Caco-2 (cell line): ENCODE measurements around the gene C22orf39. TPM values are rescaled to one million over a fixed set of nuclear protein-coding genes. Genes with fewer than 3 reads are reported as not detected.

Experiments used
- BruUV-seq: library from RNA; stranded (reverse); fragments of 400-500 nt; replicated peaks from 2 replicates; lab custom pipeline; 2021; lab: Mats Ljungman, UMichigan
- CTCF ChIA-PET: fragments of 300-600 bp; sonication (Branson Sonifier 250); formaldehyde crosslinking; loops from one replicate; lab custom pipeline; 2022; ENCODE audit warnings: antibody characterized with exemption; lab: Charles Lee
- POLR2A ChIA-PET: fragments of 300-600 bp; sonication (Branson Sonifier 250); formaldehyde crosslinking; loops from one replicate; lab custom pipeline; 2022; ENCODE audit warnings: antibody characterized with exemption; lab: Charles Lee
- DNase-seq, 2 experiments: peaks; one replicate each; pipeline versions ENCODE4 v3.0.0 to v3.0.0-alpha.2; 2020 to 2022
- H3K27me3 ChIP-seq: replicated peaks from 2 replicates; pipeline ENCODE4 v1.6.0; 2011; ENCODE audit warnings: low read length; ENCODE audit not compliant: control insufficient read depth, insufficient read depth
- H3K36me3 ChIP-seq: 2 replicates; pipeline ENCODE4 v1.5.1; 2011; ENCODE audit warnings: low read length; ENCODE audit not compliant: control insufficient read depth, insufficient read depth
- H3K4me1 ChIP-seq: fragments of 250-450 bp; sonication (Bioruptor Pico); 2 replicates; pipeline ENCODE4 v1.5.1; 2020; ENCODE audit warnings: mild to moderate bottlenecking
- H3K4me3 ChIP-seq: 2 replicates; pipeline ENCODE4 v1.5.1; 2011; ENCODE audit warnings: low read depth, mild to moderate bottlenecking, control low read depth, low read length
- H3K9me3 ChIP-seq: fragments of 250-450 bp; sonication (Bioruptor Pico); 2 replicates; pipeline ENCODE4 v1.5.1; 2020; ENCODE audit warnings: mild to moderate bottlenecking, moderate library complexity
- H3K27ac Mint-ChIP-seq: one replicate; pipeline ENCODE4 v1.8.0; 2022; ENCODE audit warnings: mixed read lengths; ENCODE audit not compliant: unreplicated experiment
- H3K27me3 Mint-ChIP-seq: one replicate; pipeline ENCODE4 v1.8.0; 2022; ENCODE audit warnings: mixed read lengths; ENCODE audit not compliant: insufficient read depth, unreplicated experiment
- H3K36me3 Mint-ChIP-seq: one replicate; pipeline ENCODE4 v1.8.0; 2022; ENCODE audit warnings: mild to moderate bottlenecking, mixed read lengths; ENCODE audit not compliant: insufficient read depth, unreplicated experiment
- H3K4me1 Mint-ChIP-seq: one replicate; pipeline ENCODE4 v1.8.0; 2022; ENCODE audit warnings: low read depth, mixed read lengths; ENCODE audit not compliant: unreplicated experiment
- H3K4me3 Mint-ChIP-seq: one replicate; pipeline ENCODE4 v1.8.0; 2022; ENCODE audit warnings: mild to moderate bottlenecking, moderate library complexity, mixed read lengths; ENCODE audit not compliant: unreplicated experiment
- H3K9me3 Mint-ChIP-seq: one replicate; pipeline ENCODE4 v1.8.0; 2022; ENCODE audit warnings: mixed read lengths; ENCODE audit not compliant: unreplicated experiment
- intact Hi-C: fragments of 100-400 bp; cut with micrococcal nuclease; formaldehyde crosslinking; loops from one replicate; pipeline ENCODE4 v1.10.0; 2022; ENCODE audit not compliant: unreplicated experiment
- total RNA-seq: library from RNA; stranded (reverse); gene quantifications from 2 replicates; pipeline ENCODE4 v1.2.3, GENCODE V29; 2022
- TF ChIP-seq, protein P1 (sequence below), 2 experiments: fragments of 200-600 bp in 1 of 2; IDR thresholded peaks; 1 replicate in 1 of 2; 2 replicates in 1 of 2; pipeline versions ENCODE4 v1.5.1 to v1.8.0; 2011 to 2022; ENCODE audit warnings: antibody characterized with exemption in 1 of 2, control low read depth in 1 of 2, inconsistent platforms in 1 of 2, low read depth in 1 of 2, low read length in 1 of 2, mild to moderate bottlenecking in 1 of 2, moderate library complexity in 1 of 2; ENCODE audit not compliant: insufficient read depth in 1 of 2, severe bottlenecking in 1 of 2, unreplicated experiment in 1 of 2

Gene C22orf39
- total RNA-seq, 1 experiment from 2014 or later, result 36.1 TPM

DNA sequence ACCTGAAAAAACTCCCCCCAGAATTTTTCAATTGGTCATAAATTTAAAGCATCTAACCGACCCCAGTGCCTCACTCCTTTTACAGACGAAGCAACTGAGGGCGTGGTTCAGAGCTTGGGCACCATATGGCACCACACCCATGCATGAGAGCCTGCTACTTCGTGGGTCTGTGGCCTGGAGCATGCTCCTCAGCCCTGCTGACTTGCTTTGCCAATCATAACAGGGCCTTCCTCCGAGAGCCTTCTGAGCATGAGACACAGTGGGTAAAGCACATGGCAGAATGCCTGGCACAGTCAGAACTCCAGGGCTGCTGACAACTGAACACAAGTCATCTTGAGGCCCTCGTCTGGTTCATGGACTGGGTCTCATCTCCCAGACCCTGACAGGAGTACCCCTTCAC lies 49.3 kb downstream of the C22orf39 start:
- H3K36me3 ChIP-seq, result no peaks in the 10 kb centered on the region; the same call in none of the 2 replicates
- Mint-ChIP-seq H3K27me3 (no peaks in the 10 kb centered on the region), H3K9me3 (no peaks in the 10 kb centered on the region), H3K27ac (no peak overlapping the region), H3K36me3 (peaks cover 72% of the 10 kb centered on the region), H3K4me1 (no peaks in the 10 kb centered on the region), H3K4me3 (no peak overlapping the region)
- CTCF ChIA-PET, result no interaction called here
- H3K4me3 ChIP-seq, result no peak overlapping the region
- no peaks in the 10 kb centered on the region for H3K4me1 ChIP-seq
- H3K27me3 ChIP-seq, result no peaks in the 10 kb centered on the region
- DNase-seq, result no peak
- intact Hi-C loops, result no loop called here
- POLR2A ChIA-PET, result no interaction called here
- H3K9me3 ChIP-seq, result no peaks in the 10 kb centered on the region
- TF ChIP-seq, protein P1, sequence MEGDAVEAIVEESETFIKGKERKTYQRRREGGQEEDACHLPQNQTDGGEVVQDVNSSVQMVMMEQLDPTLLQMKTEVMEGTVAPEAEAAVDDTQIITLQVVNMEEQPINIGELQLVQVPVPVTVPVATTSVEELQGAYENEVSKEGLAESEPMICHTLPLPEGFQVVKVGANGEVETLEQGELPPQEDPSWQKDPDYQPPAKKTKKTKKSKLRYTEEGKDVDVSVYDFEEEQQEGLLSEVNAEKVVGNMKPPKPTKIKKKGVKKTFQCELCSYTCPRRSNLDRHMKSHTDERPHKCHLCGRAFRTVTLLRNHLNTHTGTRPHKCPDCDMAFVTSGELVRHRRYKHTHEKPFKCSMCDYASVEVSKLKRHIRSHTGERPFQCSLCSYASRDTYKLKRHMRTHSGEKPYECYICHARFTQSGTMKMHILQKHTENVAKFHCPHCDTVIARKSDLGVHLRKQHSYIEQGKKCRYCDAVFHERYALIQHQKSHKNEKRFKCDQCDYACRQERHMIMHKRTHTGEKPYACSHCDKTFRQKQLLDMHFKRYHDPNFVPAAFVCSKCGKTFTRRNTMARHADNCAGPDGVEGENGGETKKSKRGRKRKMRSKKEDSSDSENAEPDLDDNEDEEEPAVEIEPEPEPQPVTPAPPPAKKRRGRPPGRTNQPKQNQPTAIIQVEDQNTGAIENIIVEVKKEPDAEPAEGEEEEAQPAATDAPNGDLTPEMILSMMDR (IDR thresholded peaks at IDR 0.05; ENCODE audit: insufficient read depth in 1 of 2, low read depth in 1 of 2, low read length in 1 of 2, severe bottlenecking in 1 of 2, unreplicated experiment in 1 of 2), result no peak
- no TSS peak for BruUV-seq

GRCh38 chr22:19397734-19398104 lies 49.8 kb downstream of the C22orf39 start:
- TF ChIP-seq, protein P1 (IDR thresholded peaks at IDR 0.05; ENCODE audit: insufficient read depth in 1 of 2, low read depth in 1 of 2, low read length in 1 of 2, severe bottlenecking in 1 of 2, unreplicated experiment in 1 of 2), result no peak
- BruUV-seq, result no TSS peak
- Histone ChIP-seq H3K9me3 (no peaks in the 10 kb centered on the region), H3K36me3 (no peaks in the 10 kb centered on the region; the same call in none of the 2 replicates), H3K27me3 (no peaks in the 10 kb centered on the region), H3K4me3 (no peak overlapping the region), H3K4me1 (no peaks in the 10 kb centered on the region)
- H3K4me3 Mint-ChIP-seq, result no peak overlapping the region
- no peaks in the 10 kb centered on the region for H3K4me1 Mint-ChIP-seq
- no peak overlapping the region for H3K27ac Mint-ChIP-seq
- intact Hi-C loops, result no loop called here
- DNase-seq, result no peak
- ChIA-PET CTCF (no interaction called here), POLR2A (no interaction called here)
- H3K36me3 Mint-ChIP-seq, result peaks cover 76% of the 10 kb centered on the region
- H3K27me3 Mint-ChIP-seq, result no peaks in the 10 kb centered on the region
- no peaks in the 10 kb centered on the region for H3K9me3 Mint-ChIP-seq

DNA sequence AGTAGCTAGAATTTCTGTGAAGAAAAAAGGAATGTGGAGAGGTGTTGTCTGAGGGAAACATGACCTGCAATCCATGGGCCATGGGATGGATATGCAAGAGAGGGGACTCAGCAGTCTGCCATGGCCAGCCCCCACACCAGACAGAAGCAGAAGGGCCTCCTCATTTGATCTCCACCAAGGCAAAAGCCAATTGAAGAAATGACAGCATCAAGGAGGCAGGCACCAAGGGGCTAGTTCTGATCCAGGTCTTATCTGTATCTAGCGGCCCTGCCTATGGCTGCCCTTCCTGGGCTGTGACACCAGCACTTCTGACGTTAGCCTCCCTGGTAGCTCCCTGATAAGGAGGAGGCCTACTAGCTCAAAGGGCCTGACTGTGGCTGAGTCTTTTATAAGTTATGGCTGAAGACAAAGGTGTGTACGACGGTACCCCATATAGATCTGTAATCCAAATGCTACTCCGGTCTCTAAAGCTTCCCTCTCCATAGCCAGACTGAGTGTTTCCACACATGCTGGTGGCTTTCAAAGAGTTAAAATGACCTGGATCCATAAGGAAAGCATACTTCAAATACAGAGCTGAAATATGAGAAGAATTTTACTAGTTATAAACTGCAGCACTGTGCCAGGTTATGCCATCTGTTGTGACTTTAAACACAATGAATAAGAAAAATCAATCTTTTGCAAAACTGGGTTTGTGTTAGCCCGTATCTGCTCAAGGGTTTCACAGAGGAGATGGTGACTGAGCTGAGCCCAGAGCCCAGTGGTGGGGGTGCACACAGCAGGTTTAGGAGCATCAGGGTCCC lies 50.4 kb downstream of the C22orf39 start:
- no peak overlapping the region for H3K27ac Mint-ChIP-seq
- peaks cover 79% of the 10 kb centered on the region for H3K36me3 Mint-ChIP-seq

More for the DNA sequence above, 50.4 kb downstream of the C22orf39 start:
- Histone ChIP-seq H3K4me1 (no peaks in the 10 kb centered on the region), H3K36me3 (peaks cover 2% of the 10 kb centered on the region), H3K27me3 (no peaks in the 10 kb centered on the region), H3K9me3 (no peaks in the 10 kb centered on the region), H3K4me3 (no peak overlapping the region)
- TF ChIP-seq, protein P1 (IDR thresholded peaks at IDR 0.05; ENCODE audit: insufficient read depth in 1 of 2, low read depth in 1 of 2, low read length in 1 of 2, severe bottlenecking in 1 of 2, unreplicated experiment in 1 of 2), result no peak
- ChIA-PET CTCF (no interaction called here), POLR2A (no interaction called here)
- no peaks in the 10 kb centered on the region for H3K9me3 Mint-ChIP-seq
- no TSS peak for BruUV-seq
- intact Hi-C loops, result no loop called here
- no peak for DNase-seq
- no peak overlapping the region for H3K4me3 Mint-ChIP-seq
- H3K27me3 Mint-ChIP-seq, result no peaks in the 10 kb centered on the region
- no peaks in the 10 kb centered on the region for H3K4me1 Mint-ChIP-seq
